Fibroblast of lung (primary cell): ENCODE data around the gene GPER1. TPM values are rescaled to one million over a fixed set of nuclear protein-coding genes. Genes with fewer than 3 reads are reported as not detected.

Experiments
- DNase-seq, 2 donors: peaks; one replicate each; pipeline versions ENCODE4 v3.0.0 to v3.0.0-alpha.2; 2010; ENCODE audit warnings: low read depth in 2 of 2
- H2AFZ ChIP-seq: 2 replicates; pipeline ENCODE4 v1.5.1; 2012; ENCODE audit warnings: low read length, control low read depth, inconsistent platforms
- H3K27ac ChIP-seq: 2 replicates; pipeline ENCODE4 v1.5.1; 2011; ENCODE audit warnings: low read length, control low read depth; ENCODE audit not compliant: insufficient read depth
- H3K27me3 ChIP-seq: 2 replicates; pipeline ENCODE4 v1.5.1; 2011; ENCODE audit warnings: mild to moderate bottlenecking, low read length; ENCODE audit not compliant: control insufficient read depth, insufficient read depth
- H3K36me3 ChIP-seq: 2 replicates; pipeline ENCODE4 v1.5.1; 2011; ENCODE audit warnings: low read length; ENCODE audit not compliant: control insufficient read depth, insufficient read depth
- H3K4me1 ChIP-seq: 2 replicates; pipeline ENCODE4 v1.5.1; 2011; ENCODE audit warnings: low read length; ENCODE audit not compliant: control insufficient read depth, insufficient read depth; ENCODE audit errors: extremely low read depth
- H3K4me2 ChIP-seq: 2 replicates; pipeline ENCODE4 v1.5.1; 2011; ENCODE audit warnings: low read length, control low read depth; ENCODE audit not compliant: insufficient read depth; ENCODE audit errors: extremely low read depth
- H3K4me3 ChIP-seq, 4 experiments: fragments of 200-600 bp in 1 of 4; sonication (generic) in 1 of 4; replicated peaks in 1 of 4; 2 replicates each; pipeline ENCODE4 v1.5.1; 2011 to 2016; ENCODE audit warnings: low read length in 4 of 4, low read depth in 3 of 4, mild to moderate bottlenecking in 3 of 4, control low read depth in 2 of 4, inconsistent platforms in 1 of 4, mixed read lengths in 1 of 4; ENCODE audit not compliant: insufficient read depth in 1 of 4; ENCODE audit errors: control extremely low read depth in 1 of 4
- H3K79me2 ChIP-seq: 2 replicates; pipeline ENCODE4 v1.5.1; 2012; ENCODE audit warnings: mild to moderate bottlenecking, low read length, inconsistent platforms; ENCODE audit not compliant: control insufficient read depth, insufficient read depth
- H3K9ac ChIP-seq: 2 replicates; pipeline ENCODE4 v1.5.1; 2011; ENCODE audit warnings: mild to moderate bottlenecking, low read length, control low read depth; ENCODE audit not compliant: insufficient read depth
- H3K9me3 ChIP-seq: 2 replicates; pipeline ENCODE4 v1.5.1; 2012; ENCODE audit warnings: low read depth, low read length; ENCODE audit not compliant: control insufficient read depth, insufficient read depth
- H4K20me1 ChIP-seq: 2 replicates; pipeline ENCODE4 v1.5.1; 2011; ENCODE audit warnings: low read length; ENCODE audit not compliant: control insufficient read depth, insufficient read depth; ENCODE audit errors: extremely low read depth
- EZH2 ChIP-seq: IDR thresholded peaks from 2 replicates; pipeline ENCODE4 v1.5.1; 2012; ENCODE audit warnings: low read length, control low read depth, mild to moderate bottlenecking; ENCODE audit errors: missing control alignments
- polyA plus RNA-seq, 2 donors: library from polyadenylated mRNA; depleted of rRNA in 1 of 2; stranded (reverse) in 1 of 2; unstranded in 1 of 2; fragments of >200 nt; gene quantifications; 2 replicates each; pipeline ENCODE4 v1.2.1, GENCODE V29; 2011 to 2012; ENCODE audit warnings: missing spikeins in 1 of 2
- total RNA-seq: library from RNA; depleted of rRNA; stranded (reverse); fragments of >200 nt; gene quantifications from 2 replicates; pipeline ENCODE4 v1.2.1, GENCODE V29; 2014
- TF ChIP-seq, protein P1 (sequence below), 2 donors: IDR thresholded peaks in 1 of 2; conservative IDR thresholded peaks in 1 of 2; 1 replicate in 1 of 2; 2 replicates in 1 of 2; pipeline ENCODE4 v1.5.1; 2011 to 2012; ENCODE audit warnings: low read length in 2 of 2, control low read depth in 1 of 2, inconsistent platforms in 1 of 2, low read depth in 1 of 2, mild to moderate bottlenecking in 1 of 2

Gene GPER1
- total and polyA plus RNA-seq, 2 donors (not counting 1 experiment from before 2014, with no cell fraction given), result 2.0 to 2.3 TPM

DNA sequence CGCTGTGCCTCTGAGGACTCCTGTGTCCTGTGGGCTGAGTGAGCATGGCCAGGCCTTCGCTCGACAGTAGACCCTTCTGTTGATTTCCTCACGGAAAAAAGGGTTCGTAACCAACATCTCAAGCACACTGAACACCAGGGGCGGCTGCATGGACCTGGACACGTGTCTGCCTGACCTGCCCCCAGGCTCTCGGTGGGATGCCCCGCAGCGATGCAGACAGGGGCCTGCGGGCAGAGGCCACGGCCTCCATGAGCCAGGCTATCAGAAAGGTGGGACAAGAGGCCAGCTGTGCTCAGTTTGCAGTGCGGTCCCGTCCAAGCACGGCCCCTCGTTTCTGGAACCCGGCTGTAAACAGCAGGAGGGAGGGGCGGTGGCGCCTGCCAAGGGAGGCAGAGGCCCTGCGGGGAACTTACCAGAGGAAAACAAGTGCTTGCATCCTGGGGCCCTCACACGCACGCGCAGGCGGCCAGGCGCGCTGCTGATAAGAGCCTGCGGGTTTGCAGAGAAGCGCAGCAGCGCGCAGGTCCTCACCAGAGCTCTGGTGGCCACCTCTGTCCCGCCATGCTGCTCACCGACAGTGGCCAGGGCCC, 33.0 kb upstream of the GPER1 start:
- Histone ChIP-seq H2AFZ (no peak overlapping the region), H3K4me3 (no peak overlapping the region), H3K4me1 (no peaks in the 10 kb centered on the region), H3K27me3 (no peaks in the 10 kb centered on the region), H3K4me2 (no peak overlapping the region), H3K27ac (no peak overlapping the region), H4K20me1 (no peaks in the 10 kb centered on the region), H3K9me3 (no peaks in the 10 kb centered on the region), H3K79me2 (no peaks in the 10 kb centered on the region), H3K36me3 (peaks cover 1% of the 10 kb centered on the region), H3K9ac (no peak overlapping the region)
- no peak for TF ChIP-seq EZH2
- TF ChIP-seq, protein P1, sequence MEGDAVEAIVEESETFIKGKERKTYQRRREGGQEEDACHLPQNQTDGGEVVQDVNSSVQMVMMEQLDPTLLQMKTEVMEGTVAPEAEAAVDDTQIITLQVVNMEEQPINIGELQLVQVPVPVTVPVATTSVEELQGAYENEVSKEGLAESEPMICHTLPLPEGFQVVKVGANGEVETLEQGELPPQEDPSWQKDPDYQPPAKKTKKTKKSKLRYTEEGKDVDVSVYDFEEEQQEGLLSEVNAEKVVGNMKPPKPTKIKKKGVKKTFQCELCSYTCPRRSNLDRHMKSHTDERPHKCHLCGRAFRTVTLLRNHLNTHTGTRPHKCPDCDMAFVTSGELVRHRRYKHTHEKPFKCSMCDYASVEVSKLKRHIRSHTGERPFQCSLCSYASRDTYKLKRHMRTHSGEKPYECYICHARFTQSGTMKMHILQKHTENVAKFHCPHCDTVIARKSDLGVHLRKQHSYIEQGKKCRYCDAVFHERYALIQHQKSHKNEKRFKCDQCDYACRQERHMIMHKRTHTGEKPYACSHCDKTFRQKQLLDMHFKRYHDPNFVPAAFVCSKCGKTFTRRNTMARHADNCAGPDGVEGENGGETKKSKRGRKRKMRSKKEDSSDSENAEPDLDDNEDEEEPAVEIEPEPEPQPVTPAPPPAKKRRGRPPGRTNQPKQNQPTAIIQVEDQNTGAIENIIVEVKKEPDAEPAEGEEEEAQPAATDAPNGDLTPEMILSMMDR (conservative IDR thresholded peaks at IDR 0.05 in 1 of 2, IDR thresholded peaks at IDR 0.05 in 1 of 2; ENCODE audit: low read depth in 1 of 2, low read length in 2 of 2), result no peak
- peak in 1 of 2 donors; percentile 73 for DNase-seq

DNA sequence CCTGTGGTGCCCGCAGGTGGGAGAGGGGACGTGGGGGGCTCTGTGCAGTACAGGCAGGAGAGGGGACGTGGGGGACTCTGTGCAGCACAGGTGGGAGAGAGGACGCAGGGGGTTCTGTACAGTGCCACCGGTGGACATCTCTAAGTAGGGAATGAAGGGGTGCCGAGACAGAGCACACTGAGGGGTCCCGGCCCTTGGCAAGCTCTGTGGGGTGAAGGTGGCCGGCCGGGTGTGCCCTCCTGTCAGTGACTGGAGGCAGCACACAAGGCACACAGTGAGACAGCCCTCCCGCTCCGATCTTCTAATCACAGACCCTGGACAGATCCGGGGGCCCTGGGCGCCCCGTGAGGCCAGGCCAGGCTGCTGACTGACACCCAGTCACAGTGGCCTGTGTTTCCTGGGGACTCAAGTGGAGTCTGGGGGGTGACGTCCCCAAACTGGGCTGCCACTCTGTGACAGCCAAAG, 32.4 kb upstream of the GPER1 start:
- Histone ChIP-seq H3K9ac (no peak overlapping the region), H3K36me3 (peaks cover 1% of the 10 kb centered on the region), H3K4me1 (no peaks in the 10 kb centered on the region), H3K27ac (no peak overlapping the region), H3K79me2 (no peaks in the 10 kb centered on the region), H3K4me3 (no peak overlapping the region), H3K4me2 (no peak overlapping the region), H4K20me1 (no peaks in the 10 kb centered on the region), H3K27me3 (no peaks in the 10 kb centered on the region), H3K9me3 (no peaks in the 10 kb centered on the region), H2AFZ (no peak overlapping the region)
- DNase-seq, result no peak
- TF ChIP-seq, protein P1 (conservative IDR thresholded peaks at IDR 0.05 in 1 of 2, IDR thresholded peaks at IDR 0.05 in 1 of 2; ENCODE audit: low read depth in 1 of 2, low read length in 2 of 2), result no peak
- no peak for TF ChIP-seq EZH2

DNA sequence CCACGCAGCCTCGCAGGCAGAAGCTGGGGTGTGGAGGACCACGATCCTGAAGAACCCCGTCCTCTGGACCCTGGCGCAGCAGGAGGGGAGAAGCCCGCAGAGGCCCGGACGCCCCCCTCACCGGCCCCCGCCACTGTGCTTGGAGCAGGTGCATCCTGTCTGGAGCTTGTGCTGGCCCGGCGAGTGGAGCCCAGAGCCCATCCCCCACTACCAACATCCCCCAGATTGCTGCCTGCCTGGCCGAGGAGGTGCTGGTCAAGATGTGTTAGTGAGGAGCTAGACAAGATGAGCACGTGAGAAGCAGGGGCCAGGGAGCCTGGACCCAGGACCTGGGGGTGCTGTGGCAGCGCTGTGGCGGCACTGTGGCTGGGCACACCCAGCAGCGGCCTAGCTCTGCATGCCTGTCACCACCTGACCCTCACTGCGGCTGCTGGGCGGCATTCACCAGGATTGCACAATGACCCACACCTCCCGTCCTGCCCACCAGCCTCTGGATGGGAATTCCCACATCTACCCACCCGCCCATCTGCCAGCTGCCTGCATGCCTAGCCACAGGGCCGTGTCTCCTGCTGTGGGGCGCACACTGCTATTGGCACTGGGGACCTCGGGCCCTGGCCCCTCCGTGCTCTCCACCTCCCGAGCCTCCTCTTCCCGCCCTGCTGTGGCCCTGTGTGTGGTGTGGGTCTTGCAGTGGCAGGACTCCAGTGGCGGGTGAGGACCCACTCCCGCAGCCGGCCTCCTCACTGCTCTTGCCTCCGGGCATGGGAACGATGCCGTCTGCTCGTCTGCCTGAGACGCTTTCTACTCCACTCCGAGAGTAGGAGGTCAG, 31.7 kb upstream of the GPER1 start:
- Histone ChIP-seq H2AFZ (no peak overlapping the region), H3K27me3 (no peaks in the 10 kb centered on the region), H3K9ac (no peak overlapping the region), H3K4me2 (no peak overlapping the region), H3K9me3 (no peaks in the 10 kb centered on the region), H3K36me3 (peaks cover 1% of the 10 kb centered on the region), H3K4me1 (no peaks in the 10 kb centered on the region), H3K4me3 (no peak overlapping the region), H4K20me1 (no peaks in the 10 kb centered on the region), H3K79me2 (no peaks in the 10 kb centered on the region), H3K27ac (no peak overlapping the region)
- TF ChIP-seq EZH2, result no peak
- TF ChIP-seq, protein P1 (conservative IDR thresholded peaks at IDR 0.05 in 1 of 2, IDR thresholded peaks at IDR 0.05 in 1 of 2; ENCODE audit: low read depth in 1 of 2, low read length in 2 of 2), result no peak
- DNase-seq, result no peak
